ENCODE results near the gene USP35. TPM values are rescaled to one million over a fixed set of nuclear protein-coding genes. Genes with fewer than 3 reads are reported as not detected.
"Not testable (repeated sequence)": the region's sequence is repeated elsewhere in the genome, so short reads cannot be mapped to it uniquely, and the experiment has no call there.

Gene USP35
- polyA plus RNA-seq, 3 donors: 3.3 to 6.6 (median 6.3) TPM

GRCh38 chr11:78210000-78210608, 21.4 kb downstream of the USP35 start:
- 86 to 90% (median 89%) methylated on average over 30 to 31 of the region's 31 CpGs for WGBS, 3 donors
- no peak overlapping the region for H3K27ac ChIP-seq (ENCODE audit: low read depth, low read length)

- no peak overlapping the region for H3K27ac ChIP-seq (ENCODE audit: low read depth, low read length)
- WGBS, 3 donors: 93 to 95% (median 93%) methylated on average over 5 of the region's 5 CpGs
Measured at GRCh38 chr11:78211565-78211964, 22.8 kb downstream of the USP35 start.

- 81 to 86% (median 86%) methylated on average over 11 of the region's 11 CpGs for WGBS, 3 donors
- no peak overlapping the region for H3K27ac ChIP-seq (ENCODE audit: low read depth, low read length)
Measured at GRCh38 chr11:78212586-78213371, 24.1 kb downstream of the USP35 start.

DNA sequence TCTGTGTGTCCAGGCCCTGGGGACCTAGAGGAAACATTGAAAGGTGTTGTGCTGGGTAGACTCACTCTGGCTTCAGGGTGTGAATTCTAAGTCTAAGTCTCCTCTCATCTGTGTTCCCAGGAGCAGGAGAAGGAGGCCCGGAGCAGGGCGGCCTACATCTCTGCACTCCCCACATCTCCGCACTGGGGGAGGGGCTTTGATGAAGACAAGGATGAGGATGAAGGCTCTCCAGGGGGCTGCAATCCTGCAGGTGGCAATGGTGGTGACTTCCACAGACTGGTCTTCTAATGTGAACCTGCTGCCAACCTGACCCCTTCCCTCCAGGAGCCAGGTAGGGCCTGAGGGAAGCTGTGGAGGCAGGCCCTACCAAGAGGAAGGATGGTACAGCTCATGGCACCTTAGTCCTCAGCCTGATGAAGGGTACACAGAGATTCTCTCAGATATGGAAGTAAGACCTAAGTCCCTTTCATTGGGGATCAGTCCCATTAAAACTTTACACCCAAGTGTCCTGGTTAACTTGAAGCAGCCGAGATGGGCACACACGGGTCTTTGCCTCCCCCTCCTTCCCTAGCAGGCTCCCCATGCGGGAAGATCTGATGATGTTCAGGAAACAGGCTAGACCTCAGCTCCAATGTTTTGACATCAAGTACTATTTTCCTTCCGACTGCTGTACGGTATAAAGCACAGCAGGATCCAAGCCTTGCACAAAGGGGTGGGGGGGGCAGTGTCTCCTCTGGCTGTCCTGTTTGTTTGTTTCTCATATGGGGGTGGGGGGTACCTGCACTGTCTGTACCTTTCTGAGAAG, 25.0 kb downstream of the USP35 start:
- H3K27ac ChIP-seq (ENCODE audit: low read depth, low read length): no peak overlapping the region
- 69 to 83% (median 78%) methylated on average over 8 of the region's 8 CpGs for WGBS, 3 donors

GRCh38 chr11:78214331-78215194, 25.8 kb downstream of the USP35 start:
- no peak overlapping the region for H3K27ac ChIP-seq (ENCODE audit: low read depth, low read length)
- WGBS, 3 donors: 80 to 88% (median 82%) methylated on average over 12 of the region's 12 CpGs

DNA sequence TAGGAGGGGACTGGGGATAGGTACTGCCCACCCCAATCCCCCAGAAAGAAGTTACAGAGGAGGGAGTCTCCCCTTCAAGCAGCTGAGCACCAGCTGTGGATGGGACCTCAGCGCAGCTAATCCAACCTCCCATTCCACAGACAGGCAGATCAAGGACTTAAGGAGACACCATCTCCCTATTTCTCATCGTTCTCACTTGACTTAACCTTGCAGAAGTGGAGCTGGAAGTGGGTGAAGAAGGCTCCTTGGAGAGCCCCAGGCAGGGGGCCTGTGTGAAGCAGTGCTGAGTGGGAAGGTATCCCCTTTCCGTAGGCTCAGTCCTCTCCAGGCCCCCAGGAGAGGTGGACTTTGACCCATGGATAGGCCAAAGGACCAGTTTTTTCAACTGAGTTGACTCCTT, 27.3 kb downstream of the USP35 start:
- H3K27ac ChIP-seq (ENCODE audit: low read depth, low read length): no peak overlapping the region
- 81 to 94% (median 94%) methylated on average over 3 of the region's 3 CpGs for WGBS, 3 donors

GRCh38 chr11:78216571-78217287, 28.0 kb downstream of the USP35 start:
- 94 to 98% (median 95%) methylated on average over 5 of the region's 5 CpGs for WGBS, 3 donors
- no peak overlapping the region for H3K27ac ChIP-seq (ENCODE audit: low read depth, low read length)

DNA sequence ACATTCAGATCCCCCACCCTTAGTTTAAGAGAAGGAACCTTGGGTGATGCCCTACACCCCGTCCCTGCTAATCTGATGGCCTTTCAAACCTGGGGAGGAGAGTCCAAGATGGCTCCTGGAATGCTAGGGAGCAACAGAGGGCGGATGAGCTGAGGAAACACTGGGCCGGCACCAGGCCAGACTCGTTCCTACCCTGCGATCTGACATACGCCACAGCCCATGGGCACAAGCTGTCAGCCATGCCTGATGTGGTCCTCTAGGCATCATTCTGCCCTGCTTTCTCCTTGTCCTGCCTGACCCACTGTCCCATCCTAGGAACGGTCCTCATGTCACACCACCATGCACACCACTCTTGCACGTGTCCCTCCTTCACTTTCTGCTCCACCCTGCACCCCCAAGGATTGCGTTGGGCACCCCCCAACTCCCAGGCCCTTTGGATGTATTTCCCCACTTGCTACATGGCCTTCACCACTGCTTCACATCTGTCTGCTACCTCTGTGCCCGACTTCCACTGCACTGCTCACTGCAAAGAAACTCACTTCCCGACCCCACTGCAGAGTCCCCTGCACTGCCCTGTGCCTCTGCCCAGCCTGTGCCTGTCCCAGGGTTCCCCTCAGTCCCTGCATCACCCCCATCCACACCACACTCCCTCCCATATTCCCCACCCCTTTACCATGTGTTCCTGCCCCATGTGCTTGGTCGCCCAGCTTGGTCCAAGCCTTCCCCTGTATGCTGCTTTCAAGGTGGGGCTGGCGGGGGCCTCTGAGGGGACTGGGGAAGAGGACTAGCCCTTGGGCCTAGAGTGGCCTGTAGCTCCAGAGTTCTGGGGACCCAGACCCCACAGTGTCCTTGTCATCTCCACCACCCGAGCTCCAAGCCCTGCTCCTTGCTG, 29.2 kb downstream of the USP35 start:
- H3K27ac ChIP-seq (ENCODE audit: low read depth, low read length): no peak overlapping the region
- WGBS, 3 donors: 95 to 97% (median 96%) methylated on average over 14 of the region's 14 CpGs

GRCh38 chr11:78218707-78219492, 30.2 kb downstream of the USP35 start:
- H3K27ac ChIP-seq (ENCODE audit: low read depth, low read length): no peak overlapping the region
- 89 to 92% (median 91%) methylated on average over 11 of the region's 11 CpGs for WGBS, 3 donors

DNA sequence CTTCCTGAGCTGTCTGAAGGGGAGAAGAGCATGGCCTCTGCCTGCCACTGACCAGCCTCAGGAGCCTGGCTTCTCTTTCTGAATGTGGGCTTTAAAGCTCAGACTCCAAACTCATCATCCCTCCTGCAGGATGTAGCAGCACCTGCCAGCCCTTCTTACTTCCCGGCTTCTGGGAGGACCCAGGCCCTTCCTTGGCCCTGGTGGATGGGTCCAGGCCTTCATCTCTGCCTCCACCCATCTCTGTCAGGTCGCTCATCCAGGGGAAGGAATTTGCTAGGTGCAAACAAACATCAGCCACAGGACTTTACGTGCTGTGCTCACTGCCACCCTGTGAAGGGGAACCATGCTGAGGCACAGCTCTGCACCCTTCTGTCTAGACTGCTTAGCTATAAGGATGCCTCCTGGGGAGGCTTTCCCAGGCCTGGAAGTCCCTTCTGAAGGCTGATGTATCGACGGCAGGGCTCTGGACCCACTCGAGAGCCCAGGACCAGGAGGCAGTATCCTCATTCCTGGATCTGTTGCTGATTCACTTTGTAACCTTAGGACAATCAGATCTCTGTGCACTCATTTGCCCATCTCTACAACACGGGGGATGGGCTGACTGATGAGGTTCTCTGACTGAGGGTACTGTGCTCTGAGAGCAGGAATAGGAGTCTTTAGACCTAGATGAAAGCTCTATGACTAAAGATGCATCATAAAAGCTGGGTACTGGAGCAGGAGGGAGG, 30.9 kb downstream of the USP35 start:
- WGBS, 3 donors: 89 to 92% (median 91%) methylated on average over 7 of the region's 7 CpGs
- H3K27ac ChIP-seq (ENCODE audit: low read depth, low read length): no peak overlapping the region

GRCh38 chr11:78220218-78221157, 31.8 kb downstream of the USP35 start:
- WGBS, 3 donors: 92 to 95% (median 94%) methylated on average over 14 of the region's 14 CpGs
- H3K27ac ChIP-seq (ENCODE audit: low read depth, low read length): no peak overlapping the region

GRCh38 chr11:78221396-78222315, 32.9 kb downstream of the USP35 start:
- no peak overlapping the region for H3K27ac ChIP-seq (ENCODE audit: low read depth, low read length)
- WGBS, 3 donors: 84 to 90% (median 87%) methylated on average over 13 of the region's 13 CpGs

DNA sequence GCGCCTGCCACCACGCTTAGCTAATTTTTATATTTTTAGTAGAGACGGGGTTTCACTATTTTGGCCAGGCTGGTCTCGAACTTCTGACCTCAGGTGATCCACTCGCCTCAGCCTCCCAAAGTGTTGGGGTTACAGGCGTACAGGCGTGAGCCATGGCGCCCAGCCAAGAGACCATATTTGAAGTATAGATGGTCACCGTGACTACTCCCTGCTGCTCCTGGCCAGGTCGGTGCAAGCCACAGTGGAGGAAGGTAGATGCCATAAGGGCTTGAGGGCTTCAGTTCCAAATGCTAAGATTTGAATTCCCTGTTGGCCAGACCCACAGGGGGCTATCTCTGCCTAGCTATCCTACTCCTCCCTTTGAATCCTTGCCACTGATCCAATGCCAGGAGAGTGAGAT, 34.0 kb downstream of the USP35 start:
- WGBS, 3 donors: 86 to 88% (median 86%) methylated on average over 10 of the region's 10 CpGs

More for the DNA sequence above, 34.0 kb downstream of the USP35 start:
- H3K27ac ChIP-seq (ENCODE audit: low read depth, low read length): not testable (repeated sequence)

All from adipose tissue (tissue), 3 donors.